Activated naive CD4-positive, alpha-beta T cell treated with anti-CD3 and anti-CD28 coated beads, Interleukin-2, amount 50 U/mL, for 16 hours (primary cell): ENCODE results near the gene GNB1L.
A peak's percentile ranks its signal among the peaks of the same experiment; 100 is the strongest.

Experiments used
- DNase-seq: peaks from one replicate; pipeline ENCODE4 v3.0.0-alpha.2; 2020

GNB1L gene

GRCh38 chr22:19758896-19759426, 95.7 kb downstream of the GNB1L start:
- DNase-seq, result no peak

DNA sequence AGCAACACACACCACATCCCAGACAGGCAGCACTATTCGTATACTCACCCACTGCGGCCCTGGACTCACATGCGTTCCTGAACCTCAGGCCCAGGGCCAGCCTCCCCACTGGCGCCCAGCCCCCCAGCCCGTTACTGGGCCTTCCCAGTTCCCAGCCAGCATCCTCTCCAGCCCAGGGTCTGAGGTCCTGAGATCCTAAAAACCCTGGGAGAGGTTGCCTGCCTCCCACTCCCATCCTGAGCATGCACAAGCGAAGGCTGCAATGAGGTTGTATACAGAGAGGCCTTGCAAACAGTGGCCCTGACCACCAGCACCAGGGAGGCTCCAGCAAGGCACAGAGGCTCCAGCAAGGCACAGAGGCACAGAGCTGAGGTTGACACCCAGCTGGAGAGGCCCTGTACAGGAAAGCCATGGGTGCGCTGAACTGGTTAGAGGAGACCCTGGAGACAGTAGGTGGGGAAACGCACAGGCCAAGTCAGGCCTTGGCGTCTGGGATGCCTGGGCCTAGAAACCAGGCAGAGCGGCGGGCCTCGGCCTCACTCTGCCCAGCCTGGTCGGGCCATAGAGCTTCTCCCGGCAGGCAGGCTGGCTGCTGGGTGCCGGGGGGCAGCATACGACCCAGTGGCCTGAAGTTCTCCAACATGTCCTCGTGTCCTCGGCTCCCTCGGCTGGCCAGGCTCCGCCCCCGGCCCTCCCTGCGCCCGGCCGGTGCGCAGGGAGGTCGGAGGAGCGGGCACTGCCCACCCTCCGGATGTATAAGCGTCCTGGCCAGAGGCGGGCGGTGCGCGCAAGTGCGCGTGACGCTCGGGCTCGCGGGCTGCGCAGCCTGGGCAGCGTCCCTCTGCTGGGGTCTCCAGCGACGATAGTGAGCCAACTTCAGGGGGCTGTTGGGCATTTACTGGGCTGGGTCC, 96.4 kb downstream of the GNB1L start:
- DNase-seq, result no peak

DNA sequence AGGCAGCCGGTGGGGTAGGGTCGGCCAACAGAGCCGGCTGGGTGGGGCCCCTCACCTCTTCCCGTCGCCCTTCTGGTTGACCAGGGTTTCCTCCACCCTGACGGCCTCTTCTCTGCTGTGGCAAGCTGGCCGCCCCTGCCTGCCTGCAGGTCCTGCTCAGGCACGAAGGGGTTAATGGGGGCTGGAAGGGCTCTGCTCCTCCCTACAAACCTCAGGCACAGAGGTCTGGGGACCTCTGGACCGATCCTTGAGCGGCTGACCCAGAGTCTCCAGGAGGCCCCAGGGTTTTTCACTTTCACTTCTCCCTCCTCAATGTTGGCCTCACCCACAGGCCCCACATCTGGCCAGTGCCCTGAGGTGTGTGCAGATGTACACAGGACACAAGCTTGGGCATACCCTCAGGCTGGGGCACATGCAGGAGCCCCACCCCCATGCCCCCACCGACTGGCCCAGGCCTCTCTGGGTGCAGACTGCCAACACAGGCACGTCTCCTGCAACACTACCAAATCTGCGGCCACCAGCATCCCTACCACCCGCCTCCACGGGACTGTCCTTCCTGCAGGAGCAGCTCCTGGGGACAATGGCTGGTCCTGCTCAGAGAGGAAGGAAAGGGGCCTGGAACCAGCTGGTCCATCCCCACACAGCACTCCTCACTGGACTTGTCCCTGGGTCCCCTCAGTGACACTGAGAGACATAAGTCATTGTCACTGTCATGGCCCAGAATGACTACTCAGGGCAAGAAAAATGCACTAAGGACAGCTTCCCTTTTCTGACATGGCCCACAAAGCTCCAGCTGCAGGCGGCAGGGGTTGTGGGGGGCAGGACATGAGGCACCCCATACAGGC, 97.3 kb downstream of the GNB1L start:
- no peak for DNase-seq

DNA sequence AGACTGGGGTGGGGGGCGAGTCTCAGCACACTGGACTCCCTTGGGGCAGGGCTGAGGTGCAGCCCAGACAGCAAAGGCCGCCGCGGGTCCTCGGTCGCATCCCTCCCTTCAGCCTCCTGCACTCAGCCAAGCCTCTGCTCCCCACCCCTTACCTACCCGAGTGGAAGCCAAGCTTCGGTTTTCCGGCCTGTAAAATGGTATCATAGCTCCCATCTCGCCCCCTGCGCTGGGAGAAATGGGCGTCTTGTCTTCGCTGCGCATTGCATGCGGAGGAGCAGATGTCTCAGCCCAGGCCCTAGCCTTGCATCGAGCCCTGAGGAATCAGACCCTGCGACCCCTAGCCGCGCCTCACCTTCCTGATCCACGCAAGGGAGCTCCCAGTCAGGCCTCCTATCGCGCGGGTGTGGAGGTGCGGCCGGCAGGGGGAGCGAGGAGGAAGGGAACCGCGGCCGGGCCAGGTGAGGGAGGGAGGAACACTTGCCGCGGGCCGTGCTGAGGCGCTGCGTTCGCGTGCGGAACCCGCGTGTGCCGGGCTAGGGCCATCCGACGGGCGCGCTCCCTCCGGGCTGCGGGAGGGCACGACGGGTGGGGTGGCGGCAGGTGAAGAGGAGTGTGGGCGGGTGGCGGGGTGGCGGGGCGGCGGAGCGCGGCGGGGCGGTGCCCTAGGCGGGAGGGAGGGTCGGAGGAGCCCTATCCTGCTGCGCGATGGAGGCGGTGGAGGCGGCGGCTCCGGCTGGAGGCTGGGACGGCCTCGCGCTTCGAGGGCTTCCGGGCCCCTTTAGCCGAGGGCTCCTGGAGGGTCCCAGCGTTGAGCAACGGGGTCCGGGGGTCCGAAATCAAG, 98.2 kb downstream of the GNB1L start:
- DNase-seq, result peak; percentile 72

DNA sequence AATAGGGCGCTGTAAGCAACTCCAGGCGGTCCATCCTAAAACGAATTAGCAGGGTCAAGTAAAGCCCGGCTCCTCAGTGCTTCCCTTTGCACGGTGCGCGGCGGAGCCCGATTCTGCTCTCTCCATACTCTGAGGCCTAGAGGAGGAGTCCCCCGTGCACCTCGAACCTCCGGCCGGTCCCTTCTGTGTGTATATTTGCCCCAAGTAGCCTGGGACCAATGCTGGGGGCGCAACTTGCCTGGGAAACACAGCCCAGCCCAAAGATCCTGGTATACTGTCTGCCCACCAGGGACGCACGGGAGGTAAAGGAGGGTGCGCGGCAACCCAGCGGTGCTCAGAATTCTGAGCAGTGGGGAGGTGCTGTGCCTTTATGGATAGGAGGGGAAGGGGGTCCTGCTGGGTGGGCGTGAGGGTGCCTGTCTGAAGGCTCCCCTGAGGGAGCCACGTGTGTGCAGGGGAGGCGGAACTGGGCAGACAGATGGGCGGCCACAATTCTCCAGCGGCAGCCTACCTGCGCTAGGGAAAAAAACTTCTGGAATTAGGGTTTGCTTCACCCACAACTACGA, 98.9 kb downstream of the GNB1L start:
- DNase-seq, result no peak

GRCh38 chr22:19755145-19755710, 99.4 kb downstream of the GNB1L start:
- no peak for DNase-seq

DNA sequence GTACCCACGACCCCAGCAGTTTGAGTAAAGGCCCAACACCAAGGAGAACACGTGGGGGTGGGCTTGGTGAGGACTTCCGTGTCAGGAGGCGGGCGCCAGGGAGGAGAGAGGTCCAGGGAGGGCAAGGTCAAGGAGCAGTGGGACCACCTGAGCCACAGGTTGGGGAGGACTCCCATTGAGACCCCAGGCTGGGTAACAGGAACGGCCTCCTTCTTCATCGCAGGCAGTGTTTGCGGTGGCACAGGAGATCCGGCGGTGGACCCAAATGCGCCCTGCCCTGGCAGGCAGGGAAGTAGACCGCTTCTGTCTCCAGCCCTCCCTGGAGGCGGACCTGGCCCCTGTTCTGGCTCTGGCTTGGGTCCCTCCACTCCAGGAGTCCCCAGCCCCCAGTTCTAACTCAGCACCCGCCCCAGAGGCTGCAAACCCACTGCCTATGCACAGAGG, 100.0 kb downstream of the GNB1L start:
- DNase-seq, result no peak

GRCh38 chr22:19753996-19754700, 100.5 kb downstream of the GNB1L start:
- DNase-seq, result no peak

DNA sequence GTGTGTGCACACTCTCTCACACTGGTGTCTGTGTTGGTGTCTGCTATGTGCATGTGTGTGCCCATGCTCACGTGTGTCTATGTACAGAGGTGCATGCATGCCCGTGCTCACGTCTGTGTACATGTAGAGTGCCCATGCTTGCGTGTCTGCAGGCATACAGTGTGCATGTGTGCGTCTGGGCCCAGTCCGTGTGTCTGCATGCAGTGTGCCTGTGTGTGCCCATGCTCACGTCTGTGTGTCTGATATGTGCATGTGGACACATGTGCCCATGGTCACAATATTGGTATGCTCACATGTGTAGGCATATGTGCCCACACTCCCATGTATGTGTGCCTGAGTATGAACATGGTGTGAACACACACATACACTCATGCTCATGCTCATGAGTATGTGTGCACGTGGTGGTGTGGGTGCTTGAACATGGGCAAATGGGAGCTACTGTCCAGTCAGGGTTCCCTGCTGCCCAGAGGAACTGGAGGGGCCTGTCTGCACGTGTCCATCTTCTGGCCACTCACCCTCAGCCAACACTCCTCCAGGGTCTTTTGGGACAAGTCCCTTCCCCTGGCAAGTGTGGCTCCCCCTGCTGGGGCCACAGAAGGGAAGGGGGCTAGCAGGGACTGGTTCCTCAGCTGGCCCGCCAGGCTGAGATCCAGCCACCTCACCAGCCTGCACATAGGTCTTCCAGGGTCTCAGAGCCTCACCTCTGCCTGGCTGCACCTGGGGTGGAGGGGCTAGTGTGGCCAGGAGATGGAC, 101.4 kb downstream of the GNB1L start:
- no peak for DNase-seq

DNA sequence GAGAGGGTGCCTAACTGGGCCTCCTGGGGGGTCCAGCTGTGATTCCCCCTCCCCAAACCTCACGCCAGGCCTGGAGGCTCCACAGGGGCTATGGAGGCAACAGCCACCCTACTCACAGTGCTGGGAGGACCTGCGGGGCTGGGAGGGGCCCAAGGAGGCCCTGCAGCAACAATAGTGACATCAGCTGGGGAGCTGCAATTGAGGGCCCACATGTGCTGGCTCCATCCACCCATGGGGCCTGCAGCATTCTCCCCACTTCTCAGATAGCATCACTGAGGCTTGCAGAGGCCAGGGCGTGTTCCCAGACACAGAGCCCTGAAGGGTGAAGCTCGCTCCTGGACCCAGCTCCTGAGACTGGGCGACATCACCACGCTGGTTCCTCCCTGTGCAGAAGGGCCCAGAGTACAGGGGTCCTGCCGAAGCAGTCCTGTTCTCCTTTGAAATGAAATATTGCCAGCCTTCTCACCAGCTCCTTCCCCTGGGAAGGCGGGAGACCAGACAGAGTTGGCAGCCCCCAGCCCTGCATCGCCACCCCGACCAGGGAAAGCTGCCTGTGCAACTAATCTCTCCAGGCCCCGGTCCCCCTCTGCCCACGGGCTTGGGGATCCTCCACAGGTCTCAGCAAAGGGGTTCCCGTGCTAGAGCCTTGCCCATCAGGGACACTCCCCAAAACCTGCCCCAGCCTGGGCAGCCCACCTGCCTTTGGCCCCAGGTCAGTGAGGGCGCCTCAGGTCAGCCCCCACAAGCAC, 103.0 kb downstream of the GNB1L start:
- DNase-seq, result no peak

DNA sequence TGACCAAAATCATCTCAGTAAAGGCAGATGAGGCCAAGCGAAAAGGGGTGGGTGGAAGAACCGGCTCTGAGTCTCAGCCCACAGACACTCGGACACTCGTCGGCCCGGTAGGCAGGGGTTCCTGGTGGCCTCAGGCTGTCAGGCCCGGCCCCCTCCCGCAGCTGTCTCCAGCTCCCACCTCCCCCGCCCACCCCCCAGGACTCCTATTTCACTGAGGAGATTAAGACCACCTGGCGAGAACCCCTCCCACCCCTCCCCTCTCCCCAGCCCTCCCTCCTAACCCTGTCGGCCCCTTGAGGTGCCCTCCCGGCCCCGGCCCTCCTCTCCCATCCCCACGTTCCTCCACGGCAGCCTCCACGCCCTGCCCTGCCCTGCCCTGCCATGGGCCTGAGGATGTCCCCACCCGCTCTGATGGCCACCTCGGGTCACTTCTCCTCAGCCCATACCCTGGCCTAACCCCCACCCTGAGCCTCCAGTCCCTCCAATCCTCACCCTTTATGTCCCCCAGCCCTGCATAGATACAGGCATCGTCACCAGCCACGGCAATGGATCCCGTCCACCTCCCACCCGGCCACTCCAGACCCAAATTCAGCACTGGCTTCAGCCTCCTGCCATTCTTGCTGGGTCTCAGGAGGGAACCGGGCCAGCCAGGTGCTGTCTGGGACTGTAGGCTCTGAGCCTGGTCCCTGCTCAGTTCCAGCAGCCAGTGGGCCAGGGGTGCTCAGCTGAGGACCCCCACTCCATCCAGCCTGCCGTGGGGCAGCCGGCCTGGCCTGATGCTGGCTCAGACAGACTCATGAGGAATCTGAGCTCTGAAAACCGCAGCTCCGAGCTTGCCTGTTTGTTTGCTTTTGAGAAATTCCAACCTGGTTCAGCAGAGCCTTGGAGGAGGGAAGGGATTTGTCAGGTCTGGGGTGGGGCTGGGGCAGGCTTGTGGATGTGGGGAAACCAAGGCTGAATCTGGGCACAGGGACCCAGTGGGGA, 103.9 kb downstream of the GNB1L start:
- DNase-seq, result no peak

- DNase-seq, result no peak
Observed at GRCh38 chr22:19749876-19750275, 104.8 kb downstream of the GNB1L start.

- no peak for DNase-seq
Observed at GRCh38 chr22:19748991-19749664, 105.5 kb downstream of the GNB1L start.

- no peak for DNase-seq
Observed at GRCh38 chr22:19748139-19748538, 106.5 kb downstream of the GNB1L start.

DNA sequence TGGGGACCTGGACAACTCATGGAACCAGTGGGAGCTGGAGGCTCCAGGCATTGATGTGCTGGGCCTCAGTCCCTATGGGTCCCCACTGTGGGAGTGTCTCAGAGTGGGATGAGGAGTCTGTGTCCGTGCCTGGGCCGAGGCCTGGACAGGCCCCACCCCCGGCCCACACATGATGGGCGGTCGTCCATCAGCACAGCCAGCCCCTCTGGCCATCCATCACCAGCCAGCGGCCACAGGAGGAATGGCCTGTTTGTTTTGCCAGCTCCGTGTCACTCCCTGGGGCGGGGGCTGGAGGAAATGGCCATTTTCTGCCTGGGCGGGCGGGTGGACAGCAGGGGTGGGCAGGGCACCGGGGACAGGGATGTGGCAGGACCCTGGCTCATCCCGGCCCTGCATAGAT, 107.1 kb downstream of the GNB1L start:
- no peak for DNase-seq

GRCh38 chr22:19746726-19747125, 107.9 kb downstream of the GNB1L start:
- no peak for DNase-seq

DNA sequence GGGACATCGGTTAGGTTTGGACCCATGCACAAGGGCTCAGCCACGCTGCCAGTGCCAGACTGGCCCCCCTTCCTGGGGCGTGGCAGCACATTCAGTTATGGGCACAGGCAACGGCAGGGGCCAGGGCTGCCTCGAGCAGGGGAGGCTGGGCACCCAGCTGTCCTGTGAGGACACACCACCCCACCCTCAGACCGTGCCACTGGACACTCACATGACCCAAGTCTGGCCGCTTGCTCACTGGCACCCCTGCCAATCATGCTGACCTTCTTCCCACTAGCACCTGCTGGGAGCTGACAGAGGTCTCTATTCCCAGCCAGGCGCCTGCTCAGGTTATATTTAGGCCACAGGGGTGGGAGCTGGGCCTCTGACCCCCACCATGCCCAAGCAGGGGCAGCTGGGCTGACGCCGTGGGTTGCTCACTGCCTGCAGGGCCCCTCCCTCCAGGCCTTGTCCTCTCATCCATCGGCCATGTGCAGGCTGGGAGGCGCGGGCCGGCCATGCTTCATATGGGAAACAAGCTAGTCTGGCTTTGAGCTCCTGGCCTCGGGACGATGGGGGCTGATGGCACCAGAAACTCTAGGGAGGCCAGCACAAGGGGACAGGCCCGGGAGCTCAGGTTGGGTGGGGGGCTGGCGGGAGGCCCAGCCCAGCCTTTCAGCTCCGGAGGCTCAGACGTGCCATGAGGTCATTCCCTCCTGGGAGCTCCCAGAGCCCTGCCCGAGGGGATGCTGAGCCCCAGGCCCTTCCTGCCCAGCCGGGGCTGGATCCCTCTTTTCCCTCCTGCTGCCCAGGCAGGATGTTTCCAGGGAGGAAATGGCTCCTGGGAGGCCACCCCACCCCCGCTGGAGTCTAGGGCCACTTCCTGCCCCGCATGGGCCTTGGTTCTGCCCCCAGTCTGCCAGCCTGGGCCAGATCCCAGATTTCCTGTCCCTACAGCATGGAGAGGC, 109.2 kb downstream of the GNB1L start:
- DNase-seq, result no peak
